ENCODE data around the gene ZNF532.

The ZNF532 gene

DNA sequence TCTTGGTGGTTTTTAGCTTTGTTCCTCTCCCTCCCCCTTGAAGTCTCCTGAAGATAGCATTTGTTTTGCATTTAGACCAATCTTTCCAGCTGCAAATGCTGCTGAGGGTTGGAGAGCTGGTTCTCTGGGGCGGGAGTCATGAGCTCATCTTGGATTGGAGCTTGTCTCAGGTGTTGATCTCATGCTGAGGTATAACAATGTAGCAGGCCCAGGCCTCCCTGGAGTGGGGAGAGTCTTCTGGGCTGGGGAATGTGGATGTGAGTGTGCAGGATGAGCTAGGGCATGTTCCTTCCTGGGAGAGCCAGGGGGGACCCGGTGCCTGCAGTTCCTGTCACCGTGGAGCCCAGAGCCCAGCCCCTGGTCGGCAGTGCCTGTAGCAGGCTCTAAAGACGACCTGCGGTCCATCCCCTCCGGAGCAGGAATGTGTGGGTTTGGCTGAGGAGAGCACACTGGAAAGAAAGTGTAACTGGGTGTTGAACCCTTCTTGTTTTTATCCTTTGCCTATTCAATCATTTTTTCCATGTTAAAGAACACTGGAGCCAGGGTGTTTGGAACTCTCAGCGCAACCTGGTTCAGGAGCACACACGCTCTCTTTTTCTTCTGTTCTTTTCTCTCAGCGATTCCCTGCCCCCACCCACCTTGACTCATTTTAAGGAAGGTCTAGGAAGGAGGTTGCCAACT lies 2.7 kb downstream of the ZNF532 start:
- H3K27ac ChIP-seq (ENCODE audit: low read depth, low read length, poor library complexity, severe bottlenecking), result peak overlapping the region; percentile 13
- TF ChIP-seq CTCF (IDR thresholded peaks at IDR 0.05; ENCODE audit: low read length), result no peak
- TF ChIP-seq EZH2 (IDR thresholded peaks at IDR 0.05; ENCODE audit: borderline replicate concordance, low read length), result no peak
- no peak overlapping the region for H3K9ac ChIP-seq (ENCODE audit: low read length)
- H4K20me1 ChIP-seq (ENCODE audit: insufficient read depth, low read length), result no peaks in the 10 kb centered on the region
- no peak overlapping the region for H3K4me3 ChIP-seq (ENCODE audit: low read depth, low read length, poor library complexity, severe bottlenecking)
- H2AFZ ChIP-seq (ENCODE audit: low read length), result no peak overlapping the region
- no peaks in the 10 kb centered on the region for H3K27me3 ChIP-seq (ENCODE audit: insufficient read depth, low read length)
- H3F3A ChIP-seq (ENCODE audit: insufficient read depth, low read length), result no peaks in the 10 kb centered on the region
- H3K4me1 ChIP-seq (ENCODE audit: insufficient read depth, low read length, severe bottlenecking), result peaks cover 60% of the 10 kb centered on the region
- H3K79me2 ChIP-seq (ENCODE audit: insufficient read depth, low read length), result no peaks in the 10 kb centered on the region
- 0 out of 2 replicates have a peak, but pooled peaks cover 4% of the 10 kb centered on the region for H3K9me3 ChIP-seq (ENCODE audit: low read length)
- peaks cover 69% of the 10 kb centered on the region for H3K36me3 ChIP-seq (ENCODE audit: insufficient read depth, low read length)
- H3K9me2 ChIP-seq (ENCODE audit: low read depth, low read length), result no peaks in the 10 kb centered on the region
- H3K4me2 ChIP-seq (ENCODE audit: low read length), result no peak overlapping the region; the same call in 1 of the 2 replicates

DNA sequence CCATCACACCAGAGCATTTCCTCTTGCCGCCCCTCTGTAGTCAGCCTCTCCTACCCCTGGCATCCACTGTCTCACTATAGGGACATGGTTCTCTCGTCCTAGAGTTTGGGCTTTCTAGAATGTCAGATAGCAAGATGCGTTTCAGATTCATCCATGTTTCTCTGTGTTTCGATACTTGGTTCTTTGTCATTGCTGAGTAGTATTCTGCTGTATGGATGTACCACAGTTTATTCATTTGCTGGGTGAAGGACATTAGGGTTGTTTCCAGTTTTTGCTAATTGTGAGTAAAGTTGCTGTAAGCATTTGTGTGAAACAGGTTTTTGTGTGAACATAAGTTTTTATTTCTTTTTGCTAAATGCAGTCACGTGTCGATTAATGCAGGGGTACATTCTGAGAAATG lies 3.8 kb downstream of the ZNF532 start:
- Histone ChIP-seq H3F3A (ENCODE audit: insufficient read depth, low read length) (no peaks in the 10 kb centered on the region), H3K4me1 (ENCODE audit: insufficient read depth, low read length, severe bottlenecking) (peaks cover 60% of the 10 kb centered on the region), H3K4me2 (ENCODE audit: low read length) (no peak overlapping the region), H4K20me1 (ENCODE audit: insufficient read depth, low read length) (no peaks in the 10 kb centered on the region), H3K9ac (ENCODE audit: low read length) (no peak overlapping the region), H3K9me3 (ENCODE audit: low read length) (0 out of 2 replicates have a peak, but pooled peaks cover 4% of the 10 kb centered on the region), H2AFZ (ENCODE audit: low read length) (no peak overlapping the region), H3K27ac (ENCODE audit: low read depth, low read length, poor library complexity, severe bottlenecking) (no peak overlapping the region), H3K27me3 (ENCODE audit: insufficient read depth, low read length) (no peaks in the 10 kb centered on the region), H3K4me3 (ENCODE audit: low read depth, low read length, poor library complexity, severe bottlenecking) (no peak overlapping the region), H3K9me2 (ENCODE audit: low read depth, low read length) (no peaks in the 10 kb centered on the region), H3K79me2 (ENCODE audit: insufficient read depth, low read length) (no peaks in the 10 kb centered on the region), H3K36me3 (ENCODE audit: insufficient read depth, low read length) (peaks cover 79% of the 10 kb centered on the region)
- TF ChIP-seq EZH2 (IDR thresholded peaks at IDR 0.05; ENCODE audit: borderline replicate concordance, low read length) (no peak), CTCF (IDR thresholded peaks at IDR 0.05; ENCODE audit: low read length) (no peak)

DNA sequence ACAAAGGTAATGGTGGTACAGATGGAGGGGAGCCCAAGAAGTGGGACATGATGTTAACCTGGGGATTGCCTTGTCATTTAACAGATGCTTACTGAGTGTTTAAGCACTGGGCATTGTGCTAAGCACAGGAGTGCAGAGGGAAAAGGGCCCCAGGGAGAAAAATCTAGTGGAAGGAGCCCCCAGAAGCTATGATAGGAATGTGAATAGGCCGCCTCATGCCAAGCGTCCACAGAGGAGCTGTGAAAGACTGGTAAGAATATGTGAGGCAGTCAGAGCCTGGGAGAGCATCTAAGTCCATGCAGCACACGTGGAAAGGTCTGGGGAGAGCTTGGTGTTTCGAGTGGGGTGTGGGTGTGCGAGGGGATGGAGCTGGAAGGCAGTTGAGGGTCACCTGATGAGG lies 5.5 kb downstream of the ZNF532 start:
- Histone ChIP-seq H3K27ac (ENCODE audit: low read depth, low read length, poor library complexity, severe bottlenecking) (no peak overlapping the region), H3F3A (ENCODE audit: insufficient read depth, low read length) (no peaks in the 10 kb centered on the region), H3K79me2 (ENCODE audit: insufficient read depth, low read length) (peaks cover 8% of the 10 kb centered on the region; the same call in 1 of the 2 replicates), H3K4me2 (ENCODE audit: low read length) (no peak overlapping the region), H2AFZ (ENCODE audit: low read length) (no peak overlapping the region), H3K9ac (ENCODE audit: low read length) (no peak overlapping the region), H3K4me3 (ENCODE audit: low read depth, low read length, poor library complexity, severe bottlenecking) (no peak overlapping the region), H4K20me1 (ENCODE audit: insufficient read depth, low read length) (no peaks in the 10 kb centered on the region), H3K36me3 (ENCODE audit: insufficient read depth, low read length) (peaks cover 91% of the 10 kb centered on the region), H3K9me2 (ENCODE audit: low read depth, low read length) (no peaks in the 10 kb centered on the region), H3K9me3 (ENCODE audit: low read length) (0 out of 2 replicates have a peak, but pooled peaks cover 4% of the 10 kb centered on the region), H3K27me3 (ENCODE audit: insufficient read depth, low read length) (no peaks in the 10 kb centered on the region), H3K4me1 (ENCODE audit: insufficient read depth, low read length, severe bottlenecking) (peaks cover 61% of the 10 kb centered on the region)
- TF ChIP-seq EZH2 (IDR thresholded peaks at IDR 0.05; ENCODE audit: borderline replicate concordance, low read length), result no peak
- TF ChIP-seq CTCF (IDR thresholded peaks at IDR 0.05; ENCODE audit: low read length), result no peak

Data from OCI-LY1 (cell line).